Smooth muscle cell of the brain vasculature (primary cell): ENCODE measurements around the gene MAN1B1.
"Not testable (repeated sequence)": the region's sequence is repeated elsewhere in the genome, so short reads cannot be mapped to it uniquely, and the experiment has no call there.

Source experiments
- DNase-seq: peaks from one replicate; pipeline ENCODE4 v3.0.0-alpha.2; 2012; ENCODE audit warnings: low read depth, low spot score

The MAN1B1 gene

DNA sequence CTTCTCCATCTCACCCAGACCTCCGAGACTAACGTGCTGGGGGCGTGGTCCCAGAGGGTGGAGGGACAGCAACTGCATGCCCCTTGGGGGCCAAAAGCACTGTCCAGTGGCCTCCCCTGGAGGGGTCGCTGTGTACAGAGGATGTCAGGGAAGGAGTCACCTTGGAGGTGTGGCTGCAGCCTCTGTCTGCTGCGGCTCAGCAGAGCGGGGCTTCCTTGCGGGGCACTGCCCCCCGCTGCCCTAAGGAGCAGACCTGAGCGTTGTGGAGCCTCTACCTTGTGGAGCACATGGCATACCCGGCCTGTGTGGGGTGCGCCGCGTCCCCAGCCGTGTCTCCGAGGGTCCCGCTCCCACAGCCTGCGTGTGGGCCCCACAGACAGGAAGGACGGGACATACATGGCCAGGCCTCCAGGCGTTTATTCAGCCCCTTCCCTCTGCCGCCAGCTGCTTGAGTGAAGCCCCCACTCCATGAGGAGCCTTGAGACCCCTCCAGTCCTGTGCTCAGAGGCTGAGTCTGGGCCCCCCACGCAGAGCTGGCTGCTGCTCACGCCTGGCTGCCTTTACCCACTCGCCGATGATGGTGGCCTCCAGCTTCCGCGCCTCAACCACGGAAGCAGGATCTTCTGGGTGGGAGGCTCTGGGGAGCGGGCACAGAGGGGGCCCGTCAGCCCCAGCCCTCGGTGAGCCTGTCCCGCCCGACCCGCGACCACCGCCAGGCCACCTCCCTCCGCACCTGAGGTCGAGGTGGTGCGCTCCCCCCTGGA is 23.5 kb downstream of the MAN1B1 start:
- no peak for DNase-seq

DNA sequence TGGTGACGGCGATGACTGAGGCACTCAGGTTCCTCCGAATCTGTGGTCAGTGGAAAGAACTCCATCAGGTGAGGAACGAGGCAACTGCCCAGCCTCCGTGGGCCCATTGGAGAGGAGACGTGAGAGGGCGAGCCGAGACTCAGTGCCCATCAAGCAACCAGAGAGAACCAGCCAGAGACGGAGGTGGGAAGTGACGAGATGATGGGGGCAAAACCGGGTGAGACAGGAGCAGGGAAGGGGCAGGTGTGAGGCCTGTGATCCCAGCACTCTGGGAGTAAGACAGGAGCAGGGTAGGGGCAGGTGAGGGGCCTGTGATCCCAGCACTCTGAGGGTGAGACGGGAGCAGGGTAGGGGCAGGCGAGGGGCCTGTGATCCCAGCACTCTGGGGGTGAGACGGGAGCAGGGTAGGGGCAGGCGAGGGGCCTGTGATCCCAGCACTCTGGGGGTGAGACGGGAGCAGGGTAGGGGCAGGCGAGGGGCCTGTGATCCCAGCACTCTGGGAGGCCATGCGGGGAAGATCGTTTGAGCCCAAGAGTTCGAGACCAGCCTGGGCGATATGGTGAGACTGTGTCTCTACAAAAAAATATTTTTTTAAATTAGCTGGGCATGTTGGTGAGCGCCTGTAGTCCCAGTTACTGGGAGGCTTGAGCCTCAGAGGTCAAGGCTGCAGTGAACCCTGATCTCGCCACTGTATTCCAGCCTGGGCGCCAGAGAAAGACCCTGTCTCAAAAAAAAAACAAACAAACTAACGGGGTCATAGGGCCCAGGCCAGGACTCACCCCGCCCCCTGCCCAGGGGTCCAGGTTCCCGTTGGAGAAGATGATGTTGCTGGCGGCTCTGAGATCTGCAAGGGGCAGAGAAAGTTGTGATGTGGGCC is 24.4 kb downstream of the MAN1B1 start:
- DNase-seq = no peak

DNA sequence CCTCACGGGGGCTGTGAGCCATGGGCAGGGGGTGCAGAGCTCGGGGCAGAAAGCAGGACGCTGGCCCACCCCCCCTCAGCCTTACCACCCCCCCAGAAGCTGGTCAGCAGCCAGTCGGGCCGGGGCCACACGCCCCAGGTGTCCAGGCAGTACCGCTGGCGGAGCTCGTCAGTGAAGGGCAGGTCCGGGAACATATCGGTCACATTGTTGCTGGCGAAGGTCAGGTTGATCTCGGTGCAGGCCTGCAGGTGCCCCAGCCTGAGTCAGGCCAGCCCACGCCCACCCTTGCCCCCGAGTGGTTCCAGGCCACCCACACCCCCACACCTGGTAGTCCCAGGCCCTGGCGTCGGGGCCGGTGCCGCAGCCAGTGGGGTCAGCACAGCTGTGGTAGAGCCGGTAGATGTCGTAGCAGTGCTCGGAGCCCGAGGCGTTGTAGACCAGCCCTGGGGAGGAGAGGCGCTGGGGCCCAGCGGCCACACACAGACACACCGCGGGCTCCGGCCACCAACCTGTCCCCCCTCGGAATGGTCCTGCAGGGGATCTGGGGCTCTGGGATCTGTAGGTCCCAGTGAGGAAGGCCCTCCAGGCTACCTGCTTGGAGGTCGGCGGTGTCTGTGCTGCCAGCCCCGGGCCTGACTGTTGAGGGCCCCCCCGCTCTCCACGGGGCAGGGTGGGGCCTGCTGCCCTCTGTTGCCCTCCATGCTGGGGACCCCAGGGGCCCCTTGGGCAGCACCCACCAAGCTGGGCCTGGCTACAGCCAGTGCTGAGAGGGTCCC is 25.2 kb downstream of the MAN1B1 start:
- DNase-seq = no peak

DNA sequence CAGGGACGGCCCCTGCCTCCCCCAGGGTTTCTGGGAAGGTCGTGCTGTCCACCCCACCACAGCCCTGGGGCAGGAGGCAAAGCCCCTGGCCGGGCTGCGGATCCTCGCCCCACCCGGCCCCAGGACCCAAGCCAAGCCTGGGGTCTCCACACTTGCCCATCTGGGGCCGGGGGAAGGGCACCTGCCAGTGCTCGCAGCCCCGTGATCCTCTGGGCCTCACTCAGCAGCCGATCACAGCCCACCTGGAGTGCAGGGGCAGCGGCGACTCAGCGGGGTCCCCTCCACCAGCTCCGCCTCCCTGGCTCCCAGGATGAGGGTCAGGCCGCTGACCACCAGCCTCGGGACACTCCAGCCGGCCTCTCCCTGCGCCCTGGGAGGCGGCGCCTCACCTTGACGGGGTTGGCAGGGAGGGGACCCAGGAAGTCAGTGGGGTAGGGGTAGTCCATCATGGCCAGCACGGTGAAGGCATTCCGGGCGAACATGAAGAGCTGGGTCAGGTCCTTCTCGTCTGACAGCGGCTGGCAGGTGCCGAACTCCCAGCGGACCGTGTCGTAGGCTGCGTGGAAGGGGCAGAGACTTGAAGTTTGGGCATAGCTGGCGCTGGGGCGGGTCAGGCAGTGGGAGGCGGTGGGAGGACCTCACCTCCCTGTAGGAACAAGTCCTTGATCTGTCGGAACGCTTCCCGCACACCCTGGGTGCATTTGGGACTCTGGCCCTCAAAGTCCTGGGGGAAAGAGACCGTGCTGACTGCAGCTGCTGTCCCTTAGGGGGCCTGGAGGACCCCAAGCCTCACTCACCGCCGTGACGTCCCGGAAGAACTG is 26.0 kb downstream of the MAN1B1 start:
- no peak for DNase-seq

DNA sequence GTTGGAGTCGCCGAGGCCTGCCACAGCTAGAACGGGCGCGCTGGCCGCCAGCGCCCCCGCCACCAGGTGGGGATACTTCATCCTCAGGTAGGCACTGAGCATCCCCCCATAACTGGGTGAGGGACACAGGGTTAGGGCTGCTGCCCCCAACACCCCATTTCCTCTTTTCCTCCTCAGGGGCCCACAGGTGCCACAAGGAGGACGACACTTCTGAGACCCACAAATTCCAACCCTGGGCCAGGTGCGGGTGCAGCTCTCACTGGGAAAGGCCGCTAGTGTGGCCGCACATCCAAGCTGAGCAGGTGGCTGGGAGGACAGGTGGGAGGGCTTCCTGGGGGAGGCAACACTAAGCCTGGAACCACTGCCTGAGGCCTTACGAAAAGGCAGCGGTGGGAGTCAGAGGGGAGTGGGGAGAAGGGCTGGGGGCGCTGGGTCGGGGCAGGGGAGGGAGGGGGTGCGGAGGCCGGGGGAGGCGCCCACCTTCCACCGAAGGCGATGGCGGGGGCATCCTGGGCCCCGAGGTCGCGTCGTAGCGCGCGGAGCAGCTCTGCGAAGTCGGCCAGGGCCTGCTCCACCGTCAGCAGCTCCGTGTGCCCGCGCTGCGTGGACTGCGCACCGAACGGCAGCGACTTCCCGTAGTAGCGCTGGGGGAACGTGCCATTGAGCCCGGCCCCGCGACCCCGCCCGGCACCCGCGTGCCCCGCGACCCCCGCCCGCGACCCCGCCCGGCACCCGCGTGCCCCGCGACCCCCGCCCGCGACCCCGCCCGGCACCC is 26.8 kb downstream of the MAN1B1 start:
- no peak for DNase-seq

DNA sequence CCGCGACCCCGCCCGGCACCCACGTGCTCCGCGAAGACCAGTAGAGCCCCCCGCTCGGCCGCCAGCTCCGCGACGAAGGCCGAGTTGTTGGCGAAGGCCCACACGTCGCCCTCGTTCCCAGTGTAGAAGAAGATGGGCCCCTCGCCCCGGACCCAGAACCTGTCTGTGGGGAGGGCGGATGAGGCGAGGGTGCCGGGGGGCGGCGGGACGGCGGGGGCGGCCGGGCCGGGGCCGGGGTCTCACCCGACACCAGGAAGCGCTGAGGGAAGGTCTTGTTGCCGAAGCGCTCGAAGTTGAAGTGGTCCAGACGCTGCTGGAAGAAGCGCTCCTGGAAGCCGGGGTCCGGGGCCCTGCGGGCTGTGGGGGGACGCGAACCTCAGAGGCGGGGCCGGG is 27.4 kb downstream of the MAN1B1 start:
- no peak for DNase-seq

DNA sequence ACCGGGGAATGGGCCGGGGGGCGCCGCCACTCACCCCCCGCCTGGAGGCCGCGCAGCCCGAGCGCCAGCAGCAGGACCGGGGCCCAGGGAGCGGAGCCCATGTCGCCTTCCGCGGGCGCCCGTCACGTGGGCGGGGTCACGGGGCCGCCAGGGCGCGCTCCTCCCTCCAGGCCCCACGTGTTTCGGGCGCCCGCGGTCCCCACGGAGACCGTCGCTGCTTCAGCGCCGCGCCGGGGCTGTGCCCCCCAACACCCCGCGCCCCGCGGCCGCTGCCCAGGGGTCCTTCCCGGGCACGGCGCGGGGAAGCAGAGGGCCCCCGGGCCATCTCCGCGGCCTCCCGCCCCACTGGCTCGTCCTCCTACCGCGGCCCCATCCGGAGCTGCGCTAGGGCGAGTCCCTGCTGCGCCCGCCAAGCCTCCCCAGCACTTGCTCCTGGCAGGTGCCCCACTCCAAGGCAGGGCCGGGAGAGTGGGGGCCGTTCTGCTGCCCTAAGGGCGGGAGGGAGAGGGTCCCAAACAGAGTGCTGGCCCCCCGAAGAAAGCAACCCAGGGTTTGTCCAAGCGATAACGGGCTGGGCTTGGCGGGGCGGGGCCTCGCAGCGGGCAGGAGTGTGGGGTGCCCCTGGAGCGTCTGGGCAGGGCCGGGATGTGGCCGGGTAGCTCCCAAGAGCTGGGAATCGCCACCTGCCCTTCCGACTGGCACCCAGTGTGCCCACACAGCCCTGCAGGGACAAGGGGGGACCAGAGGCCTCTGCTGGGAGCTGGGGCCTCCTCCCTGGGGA is 28.0 kb downstream of the MAN1B1 start, which contains the start of gene DPP7:
Gene DPP7, minus strand, starts transcription at position 121 of the 781 bp plus-strand sequence. Its CDS starts 20 bp downstream, at position 101.
- no peak for DNase-seq

DNA sequence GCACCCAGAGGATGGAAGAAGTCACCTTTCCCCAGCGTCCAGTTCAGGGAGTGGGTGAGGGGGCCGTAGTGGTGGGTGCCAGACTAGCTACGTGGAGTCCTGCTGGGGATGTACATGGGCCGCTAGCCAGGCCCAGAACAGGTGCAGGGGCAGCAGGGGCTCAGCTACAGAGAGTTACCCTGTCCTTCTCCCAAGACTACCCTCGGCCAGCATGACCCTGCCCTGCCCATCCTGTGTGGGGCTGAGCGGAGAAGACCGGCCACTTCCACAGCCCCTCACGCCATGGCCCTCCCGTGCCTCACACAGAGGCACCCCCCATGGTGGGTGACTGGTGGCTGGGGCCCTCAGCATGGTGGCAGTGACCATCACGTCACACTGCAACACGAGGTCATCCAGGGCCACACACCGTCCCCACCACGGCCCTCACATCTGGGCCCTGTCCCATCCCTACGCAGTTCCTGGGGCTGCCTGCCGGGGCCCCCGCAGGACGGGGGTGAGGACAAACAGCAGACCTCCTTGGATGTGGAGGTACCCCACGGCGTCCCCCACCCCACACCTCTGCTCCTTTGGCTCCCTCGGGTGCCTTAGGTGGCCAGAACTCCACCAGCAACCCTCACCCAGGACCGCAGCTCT is 28.7 kb downstream of the MAN1B1 start:
- DNase-seq = no peak

DNA sequence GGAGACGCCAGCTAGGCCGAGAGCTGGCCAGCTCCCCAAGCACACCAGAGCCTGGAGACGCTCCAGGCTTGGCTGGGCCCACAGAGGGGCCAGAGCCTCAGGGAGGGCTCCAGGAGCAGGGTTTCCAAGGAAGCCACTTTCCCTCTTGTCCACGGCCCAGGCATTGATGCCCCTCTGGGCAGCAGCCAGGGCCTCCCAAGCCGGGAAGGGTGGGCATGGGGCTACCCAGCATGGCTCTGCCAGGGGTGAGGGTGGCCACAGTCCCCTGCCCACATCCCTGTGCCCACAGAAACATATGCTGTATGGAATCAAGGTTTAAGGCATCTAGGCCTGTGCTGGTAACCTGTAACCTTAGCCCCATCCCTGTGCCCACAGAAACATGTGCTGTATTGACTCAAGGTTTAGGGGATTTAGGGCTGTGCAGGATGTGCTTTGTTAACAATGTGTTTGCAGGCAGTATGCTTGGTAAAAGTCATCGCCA is 29.3 kb downstream of the MAN1B1 start:
- DNase-seq = no peak

DNA sequence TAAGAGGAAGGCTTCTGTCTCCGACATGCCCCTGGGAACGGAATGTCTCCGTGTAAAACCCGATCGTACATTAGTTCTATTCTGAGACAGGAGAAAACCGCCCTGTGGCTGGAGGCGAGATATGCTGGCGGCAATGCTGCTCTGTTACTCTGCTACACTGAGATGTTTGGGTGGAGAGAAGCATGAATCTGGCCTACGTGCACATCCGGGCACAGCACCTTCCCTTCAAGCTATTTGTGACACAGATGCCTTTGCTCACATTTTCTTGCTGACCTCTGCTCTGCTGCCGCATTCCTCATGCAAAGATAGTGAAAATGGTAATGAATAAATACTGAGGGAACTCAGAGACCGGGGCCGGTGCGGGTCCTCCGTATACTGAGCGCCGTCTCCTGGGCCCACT is 29.9 kb downstream of the MAN1B1 start:
- DNase-seq = no peak

DNA sequence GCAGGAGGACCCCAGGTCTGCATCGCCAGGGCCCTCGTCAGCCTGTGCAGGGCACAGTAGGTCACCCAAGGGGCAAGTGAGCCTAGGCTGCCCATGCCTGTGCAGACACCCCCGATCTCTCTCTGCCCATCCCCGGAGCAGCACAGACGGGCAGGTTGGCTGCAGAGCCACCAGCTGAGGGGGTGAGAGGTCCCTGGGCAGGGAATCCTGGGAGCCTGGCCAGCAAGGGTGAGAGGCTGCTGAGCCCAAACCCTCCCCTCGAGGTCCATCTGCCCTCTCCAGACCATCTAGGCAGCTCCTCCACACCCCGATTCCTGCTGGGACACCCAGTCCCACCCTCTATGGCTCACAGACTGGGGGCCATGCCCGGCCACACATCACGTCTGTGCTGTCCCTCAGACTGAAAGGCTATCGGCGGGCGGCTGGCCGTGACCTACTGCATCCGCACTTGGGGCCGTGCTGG is 30.5 kb downstream of the MAN1B1 start:
- no peak for DNase-seq

DNA sequence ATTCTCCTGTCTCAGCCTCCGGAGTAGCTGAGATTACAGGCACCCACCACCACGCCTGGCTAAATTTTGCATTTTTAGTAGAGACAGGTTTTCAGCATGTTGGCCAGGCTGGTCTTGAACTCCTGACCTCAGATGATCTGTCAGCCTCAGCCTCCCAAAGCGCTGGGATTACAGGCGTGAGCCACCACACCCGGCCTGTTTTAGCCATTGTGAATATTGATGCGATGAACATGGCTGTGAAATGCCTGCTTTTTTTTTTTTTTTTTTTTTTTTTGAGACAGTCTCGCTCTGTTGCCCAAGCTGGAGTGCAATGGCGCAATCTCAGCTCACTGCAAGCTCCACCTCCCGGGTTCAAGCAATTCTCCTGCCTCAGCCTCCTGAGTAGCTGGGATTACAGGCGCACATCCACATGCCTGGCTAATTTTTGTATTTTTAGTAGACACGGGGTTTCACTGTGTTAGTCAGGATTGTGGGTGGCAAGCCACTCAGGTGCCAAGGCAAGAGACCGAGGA is 31.4 kb downstream of the MAN1B1 start:
- not testable (repeated sequence) for DNase-seq

DNA sequence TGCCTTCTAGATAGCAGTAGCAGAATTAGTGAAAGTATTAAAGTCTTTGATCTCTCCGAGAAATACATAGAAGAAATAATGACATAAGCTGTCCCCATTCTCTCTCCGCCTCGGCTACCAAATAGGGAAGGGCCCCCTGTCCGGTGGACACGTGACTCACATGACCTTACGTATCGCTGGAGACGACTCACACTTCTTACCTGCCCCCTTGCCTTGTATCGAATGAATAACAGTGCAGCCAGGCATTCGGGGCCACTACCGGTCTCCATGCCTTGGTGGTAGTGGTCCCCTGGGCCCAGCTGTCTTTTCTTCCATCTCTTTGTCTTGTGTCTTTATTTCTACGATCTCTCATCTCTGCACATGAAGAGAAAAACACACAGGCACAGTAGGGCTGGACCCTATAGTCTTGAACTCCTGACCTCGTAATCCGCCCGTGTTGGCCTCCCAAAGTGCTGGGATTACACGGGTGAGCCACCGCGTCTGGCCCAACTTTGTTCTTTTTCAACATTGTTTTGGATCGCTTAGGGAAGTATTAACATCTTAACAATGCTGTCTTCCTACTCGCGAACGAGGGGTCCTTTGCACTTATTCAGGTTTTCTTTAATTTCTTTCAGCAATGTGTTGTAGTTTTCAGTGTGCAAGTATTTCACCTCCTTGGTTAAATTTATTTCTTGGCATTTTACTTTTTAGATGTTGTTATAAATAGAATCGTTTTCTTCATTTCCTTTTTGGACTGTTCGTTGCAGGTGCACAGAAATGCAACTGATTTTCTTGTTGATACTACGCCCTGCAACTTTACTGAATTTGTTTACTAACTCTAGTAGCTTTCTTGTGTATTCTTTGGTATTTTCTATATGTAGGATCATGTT is 35.4 kb downstream of the MAN1B1 start:
- DNase-seq = not testable (repeated sequence)

DNA sequence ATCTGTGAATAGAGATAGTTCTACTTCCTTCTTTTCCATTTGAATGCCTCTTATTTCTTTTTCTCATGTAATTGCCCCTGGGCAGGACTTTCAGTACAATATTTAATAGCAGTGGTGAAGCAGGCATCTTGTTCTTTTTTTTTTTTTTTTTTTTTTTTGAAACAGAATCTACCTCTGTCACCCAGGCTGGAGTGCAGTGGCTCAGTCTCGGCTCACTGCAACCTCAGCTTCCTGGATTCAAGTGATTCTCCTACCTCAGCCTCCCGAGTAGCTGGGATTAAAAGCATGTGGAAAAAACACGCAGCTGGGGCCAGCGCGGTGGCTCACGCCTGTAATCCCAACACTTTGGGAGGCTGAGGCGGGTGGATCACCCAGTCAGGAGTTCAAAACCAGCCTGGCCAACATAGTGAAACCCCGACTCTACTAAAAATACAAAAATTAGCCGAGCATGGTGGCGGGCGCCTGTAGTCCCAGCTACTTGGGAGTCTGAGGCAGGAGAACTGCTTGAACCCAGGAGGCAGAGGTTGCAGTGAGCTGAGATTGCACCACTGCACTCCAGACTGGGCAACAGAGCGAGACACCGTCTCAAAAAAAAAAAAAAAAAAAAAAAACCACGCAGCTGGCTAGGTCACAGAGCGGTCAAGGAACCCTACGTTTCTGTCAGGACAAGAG is 36.1 kb downstream of the MAN1B1 start:
- not testable (repeated sequence) for DNase-seq

DNA sequence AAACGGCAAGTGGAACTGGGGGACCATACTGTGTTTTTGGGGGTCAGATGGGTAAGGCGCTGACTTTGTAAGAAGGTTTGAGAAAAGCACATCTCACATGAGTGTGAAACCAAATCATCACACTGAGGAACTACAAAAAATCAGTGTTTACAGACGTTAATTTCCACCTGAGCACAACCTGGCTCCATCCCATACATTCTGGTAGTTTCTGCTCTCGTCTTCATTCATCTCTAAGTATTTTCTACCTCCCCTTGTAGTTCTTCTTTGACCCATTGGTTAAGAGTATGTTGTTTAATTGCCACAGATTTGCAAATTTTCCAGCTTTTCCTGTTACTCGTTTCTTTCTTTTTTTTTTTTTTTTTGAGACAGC is 36.7 kb downstream of the MAN1B1 start:
- no peak for DNase-seq

DNA sequence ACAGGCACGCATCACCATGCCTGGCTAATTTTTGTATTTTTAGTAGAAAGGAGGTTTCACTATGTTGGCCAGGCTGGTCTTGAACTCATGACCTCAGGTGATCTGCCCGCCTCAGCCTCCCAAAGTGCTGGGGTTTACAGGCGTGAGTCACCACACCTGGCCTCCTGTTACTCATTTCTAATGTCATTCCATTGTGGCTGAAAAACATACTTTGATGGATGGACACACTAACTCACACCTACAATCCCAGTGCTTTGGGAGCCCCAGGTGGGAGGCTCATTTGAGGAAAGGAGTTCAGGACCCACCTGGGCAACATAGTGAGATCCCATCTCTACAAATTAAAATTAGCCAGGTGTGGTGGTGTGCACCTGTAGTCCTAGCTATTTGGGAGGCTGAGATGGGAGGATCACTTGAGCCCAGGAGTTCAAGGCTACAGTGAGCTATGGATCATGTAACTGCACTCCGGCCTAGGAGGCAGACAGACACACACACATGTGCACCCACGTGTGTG is 37.2 kb downstream of the MAN1B1 start:
- DNase-seq = not testable (repeated sequence)

DNA sequence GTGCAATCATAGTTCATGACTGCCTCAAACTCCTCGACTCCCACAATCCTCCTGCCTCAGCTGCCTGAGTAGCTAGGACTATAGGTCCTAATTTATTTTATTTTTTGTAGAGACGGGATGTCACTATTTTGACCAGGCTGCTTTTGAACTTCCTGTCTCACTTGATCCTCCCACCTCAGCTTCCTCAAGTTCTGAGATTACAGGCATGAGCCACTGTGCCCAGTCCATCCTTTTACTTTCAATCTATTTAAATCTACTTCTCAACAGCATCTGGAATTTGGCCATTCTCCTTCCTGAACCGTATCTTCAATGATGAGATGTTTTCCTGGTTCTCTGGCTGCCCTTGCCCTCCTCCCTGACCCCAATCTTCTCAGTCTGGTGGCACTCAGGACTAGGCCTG is 40.0 kb downstream of the MAN1B1 start:
- no peak for DNase-seq
